SH-SY5Y (cell line): Measurements from ENCODE around the gene DNAJC5G.

ENCODE experiments used
- GATA2 ChIP-seq: IDR thresholded peaks from 2 replicates; pipeline ENCODE4 v1.6.1; 2011; ENCODE audit warnings: mild to moderate bottlenecking, low read depth, low read length
- GATA3 ChIP-seq: IDR thresholded peaks from 2 replicates; pipeline ENCODE4 v1.6.1; 2011; ENCODE audit warnings: low read depth, mild to moderate bottlenecking, low read length, moderate library complexity

- no peak for TF ChIP-seq GATA2
- no peak for TF ChIP-seq GATA3
Observed at GRCh38 chr2:27251766-27252165, 23.5 kb upstream of the DNAJC5G start.
